Body of pancreas (tissue), 4 donors: ENCODE results near the gene KRT86. TPM values are rescaled to one million over a fixed set of nuclear protein-coding genes. Genes with fewer than 3 reads are reported as not detected.
A peak's percentile ranks its signal among the peaks of the same experiment; 100 is the strongest.
"Not testable (repeated sequence)": the region's sequence is repeated elsewhere in the genome, so short reads cannot be mapped to it uniquely, and the experiment has no call there.

Experiments used
- ATAC-seq: fragments of 150-250 bp; one replicate; pipeline ENCODE4 v1.9.1; 2016
- DNase-seq, 4 donors: peaks; one replicate each; pipeline ENCODE4 v3.0.0-alpha.2; 2019
- H3K27ac ChIP-seq, 4 donors: fragments of 200-600 bp; sonication (generic); 1 replicate in 3 of 4; 2 replicates in 1 of 4; pipeline versions ENCODE4 v1.5.1 to v1.6.1; 2016 to 2019; ENCODE audit warnings: mild to moderate bottlenecking in 1 of 4, mixed read lengths in 1 of 4, moderate library complexity in 1 of 4
- H3K27me3 ChIP-seq, 2 donors: fragments of 200-600 bp; sonication (generic); one replicate each; pipeline ENCODE4 v1.6.0; 2016; ENCODE audit warnings: mild to moderate bottlenecking in 1 of 2
- H3K36me3 ChIP-seq, 2 donors: fragments of 200-600 bp; sonication (generic); replicated peaks in 1 of 2; 2 replicates each; pipeline ENCODE4 v1.5.1; 2016; ENCODE audit warnings: low read depth in 2 of 2; ENCODE audit not compliant: insufficient read depth in 1 of 2
- H3K4me1 ChIP-seq: fragments of 200-600 bp; sonication (generic); one replicate; pipeline ENCODE4 v1.6.0; 2016
- H3K4me3 ChIP-seq, 2 donors: fragments of 200-600 bp; sonication (generic); 1 replicate in 1 of 2; 2 replicates in 1 of 2; pipeline ENCODE4 v1.5.1; 2016 to 2019
- H3K9me3 ChIP-seq, 3 donors: fragments of 200-600 bp; sonication (generic); 1 replicate in 2 of 3; 2 replicates in 1 of 3; pipeline ENCODE4 v1.5.1; 2016
- POLR2A ChIP-seq, 3 donors: fragments of 450-650 bp; IDR thresholded peaks; one replicate each; pipeline ENCODE4 v1.6.1; 2016; ENCODE audit warnings: antibody characterized with exemption in 3 of 3, mild to moderate bottlenecking in 2 of 3
- WGBS, 2 donors: methylation state at CpG; one replicate each; pipeline ENCODE4 v1.1.5; 2017; 5-methylcytosine and 5-hydroxymethylcytosine counted together
- intact Hi-C: fragments of 100-400 bp; cut with DNase I; formaldehyde crosslinking; loops from one replicate; pipeline ENCODE4 v1.15.1; 2023
- total RNA-seq, 2 donors: library from RNA; depleted of rRNA; stranded (reverse); fragments of >200 nt; gene quantifications; one replicate each; pipeline ENCODE4 v1.1.0, GENCODE V29; 2016
- TF ChIP-seq, protein P1 (sequence below), 7 experiments: fragments of 450-650 bp in 4 of 7; fragments of 200-600 bp in 3 of 7; sonication (generic) in 3 of 7; IDR thresholded peaks; one replicate each; pipeline ENCODE4 v1.5.1; 2016 to 2019; ENCODE audit warnings: antibody characterized with exemption in 7 of 7

KRT86 gene
- total RNA-seq, 2 donors from 2014 or later: 1.8 to 8.6 TPM

DNA sequence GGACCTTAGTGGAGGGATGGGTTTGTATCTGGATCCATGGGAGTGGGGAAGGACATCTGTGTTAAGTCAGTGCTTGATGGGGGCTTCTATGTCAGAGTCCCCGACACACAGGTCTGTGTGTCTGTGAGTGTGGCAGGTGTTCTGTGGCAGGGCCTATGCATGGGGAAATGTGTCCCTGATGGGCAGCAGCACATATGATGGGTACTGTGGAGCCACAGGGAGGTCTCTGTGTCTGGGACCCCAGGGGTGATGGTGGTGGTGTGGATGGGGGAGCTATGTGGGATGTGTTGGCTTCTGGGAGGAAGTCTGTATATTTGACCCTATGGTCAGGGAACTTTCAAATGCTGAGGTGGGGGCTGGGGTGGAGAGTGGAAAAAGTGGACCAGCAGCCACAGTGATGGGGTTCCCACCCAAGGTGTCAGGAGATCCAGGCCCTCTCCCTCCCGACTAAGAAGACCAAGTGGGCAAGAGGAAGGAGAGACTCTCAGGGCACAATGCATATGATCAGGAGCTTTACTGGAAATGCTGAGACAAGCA, 24.9 kb upstream of the KRT86 start:
- peaks cover 83% of the 10 kb centered on the region for H3K4me1 ChIP-seq
- peak overlapping the region; percentile 92 to 99 (median 95) for H3K27ac ChIP-seq
- DNase-seq (peak in 1 of 4 donors; percentile 39), ATAC-seq (no peak)
- no peaks in the 10 kb centered on the region for H3K9me3 ChIP-seq
- H3K4me3 ChIP-seq: no peak overlapping the region
- 41 to 71% methylated on average over 2 of the region's 2 CpGs for WGBS, 2 donors
- no peaks in the 10 kb centered on the region for H3K36me3 ChIP-seq
- no peak for TF ChIP-seq POLR2A (IDR thresholded peaks at IDR 0.05)
- TF ChIP-seq, protein P1, sequence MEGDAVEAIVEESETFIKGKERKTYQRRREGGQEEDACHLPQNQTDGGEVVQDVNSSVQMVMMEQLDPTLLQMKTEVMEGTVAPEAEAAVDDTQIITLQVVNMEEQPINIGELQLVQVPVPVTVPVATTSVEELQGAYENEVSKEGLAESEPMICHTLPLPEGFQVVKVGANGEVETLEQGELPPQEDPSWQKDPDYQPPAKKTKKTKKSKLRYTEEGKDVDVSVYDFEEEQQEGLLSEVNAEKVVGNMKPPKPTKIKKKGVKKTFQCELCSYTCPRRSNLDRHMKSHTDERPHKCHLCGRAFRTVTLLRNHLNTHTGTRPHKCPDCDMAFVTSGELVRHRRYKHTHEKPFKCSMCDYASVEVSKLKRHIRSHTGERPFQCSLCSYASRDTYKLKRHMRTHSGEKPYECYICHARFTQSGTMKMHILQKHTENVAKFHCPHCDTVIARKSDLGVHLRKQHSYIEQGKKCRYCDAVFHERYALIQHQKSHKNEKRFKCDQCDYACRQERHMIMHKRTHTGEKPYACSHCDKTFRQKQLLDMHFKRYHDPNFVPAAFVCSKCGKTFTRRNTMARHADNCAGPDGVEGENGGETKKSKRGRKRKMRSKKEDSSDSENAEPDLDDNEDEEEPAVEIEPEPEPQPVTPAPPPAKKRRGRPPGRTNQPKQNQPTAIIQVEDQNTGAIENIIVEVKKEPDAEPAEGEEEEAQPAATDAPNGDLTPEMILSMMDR (IDR thresholded peaks at IDR 0.05): no peak
- H3K27me3 ChIP-seq: no peaks in the 10 kb centered on the region
- intact Hi-C loops: no loop called here

DNA sequence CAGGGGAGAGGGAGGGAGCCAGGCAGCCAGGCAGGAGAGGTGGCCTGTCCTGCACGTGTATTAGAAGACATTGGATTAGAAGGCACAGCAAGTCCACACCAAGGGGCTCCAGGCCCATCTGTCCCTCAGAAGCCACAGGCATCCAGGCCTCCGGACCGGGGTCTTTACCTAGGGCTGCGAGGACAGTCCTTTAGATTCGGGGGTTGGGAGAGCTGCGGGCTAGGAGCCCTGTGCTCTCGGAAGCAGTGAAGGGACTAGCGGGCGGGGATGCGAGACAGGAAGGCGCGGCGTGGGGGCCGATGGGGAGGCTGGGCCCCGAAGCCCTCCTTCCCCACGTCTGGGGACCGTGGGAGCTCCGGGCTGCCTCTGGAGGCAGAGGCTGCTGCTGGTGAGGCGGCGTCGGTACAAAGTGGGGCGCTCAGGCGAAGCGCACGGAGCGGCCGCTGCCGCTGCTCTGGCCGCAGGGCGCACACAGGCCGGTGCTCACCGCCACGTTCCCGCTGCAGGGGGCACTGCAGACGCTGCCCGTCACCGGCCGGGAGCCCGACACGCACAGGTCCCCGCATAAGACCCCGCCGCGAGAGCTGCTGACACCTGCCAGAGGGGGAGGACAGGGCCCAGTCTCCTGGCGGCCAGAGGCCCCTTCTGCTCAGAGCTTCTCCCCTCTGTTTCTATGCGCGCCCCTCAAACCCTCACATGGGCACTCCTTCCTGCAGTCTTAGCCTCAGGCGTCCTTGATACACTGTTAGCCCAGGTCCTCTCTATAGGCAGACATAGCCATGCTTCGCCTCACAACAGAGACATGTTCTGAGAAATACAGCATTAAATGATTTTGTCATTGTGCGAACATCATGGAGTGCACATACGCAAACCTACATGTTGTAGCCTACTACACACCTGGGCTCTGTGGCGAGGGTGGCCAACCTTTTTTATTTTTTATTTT, 24.1 kb upstream of the KRT86 start:
- WGBS, 2 donors: 51 to 71% methylated on average over 15 to 51 of the region's 52 CpGs
- Histone ChIP-seq H3K4me3 (no peak overlapping the region), H3K9me3 (no peaks in the 10 kb centered on the region), H3K27ac (peak overlapping the region; percentile 92 to 99 (median 95)), H3K27me3 (no peaks in the 10 kb centered on the region), H3K4me1 (peaks cover 76% of the 10 kb centered on the region), H3K36me3 (no peaks in the 10 kb centered on the region)
- DNase-seq: peak in 3 of 4 donors; percentile 25 to 40 (median 35)
- intact Hi-C loops: no loop called here
- ATAC-seq: no peak
- TF ChIP-seq, protein P1 (IDR thresholded peaks at IDR 0.05): peak in 2 of 7 experiments; percentile 14 to 15
- peak; percentile 24 to 48 (median 45) for TF ChIP-seq POLR2A (IDR thresholded peaks at IDR 0.05)

DNA sequence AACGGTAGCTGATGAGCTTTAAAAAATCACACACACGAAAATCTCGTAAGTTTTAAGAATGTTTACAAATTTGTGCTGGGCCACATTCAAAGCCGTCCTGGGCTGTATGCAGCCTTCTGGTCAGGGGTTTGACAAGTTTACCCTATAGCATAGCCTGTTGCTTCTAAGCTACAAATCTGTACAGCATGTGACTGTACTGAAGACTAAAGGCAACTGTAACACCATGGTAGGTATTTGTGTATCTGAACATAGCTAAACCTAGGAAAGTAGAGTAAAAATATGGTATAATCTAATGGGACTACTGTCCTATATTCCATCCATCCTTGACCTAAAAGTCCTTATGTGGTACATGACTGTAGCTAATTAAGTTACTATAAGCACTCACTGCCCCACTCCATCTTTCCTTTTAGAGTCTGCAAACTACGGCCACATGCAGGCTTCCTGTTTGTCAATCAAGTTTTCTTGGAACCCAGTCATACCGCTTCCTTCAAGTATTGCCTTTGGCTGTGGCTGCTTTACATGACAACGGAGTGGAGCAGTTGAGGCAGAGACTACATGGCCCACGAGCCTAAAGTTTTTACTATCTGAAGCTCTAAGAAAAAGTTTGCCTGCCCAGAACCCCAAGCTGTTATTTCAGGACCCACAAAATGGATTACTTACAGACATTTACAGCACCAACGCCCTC, 22.9 kb upstream of the KRT86 start:
- intact Hi-C loops: no loop called here
- Histone ChIP-seq H3K9me3 (no peaks in the 10 kb centered on the region), H3K27ac (peak overlapping the region in 3 of 4 donors; percentile 59 to 99 (median 92)), H3K36me3 (no peaks in the 10 kb centered on the region), H3K4me1 (peaks cover 64% of the 10 kb centered on the region), H3K27me3 (no peaks in the 10 kb centered on the region), H3K4me3 (no peak overlapping the region)
- TF ChIP-seq POLR2A (IDR thresholded peaks at IDR 0.05): no peak
- TF ChIP-seq, protein P1 (IDR thresholded peaks at IDR 0.05): no peak
- ATAC-seq (no peak), DNase-seq (peak in 1 of 4 donors; percentile 6)
- 73 to 81% methylated on average over 9 of the region's 9 CpGs for WGBS, 2 donors

DNA sequence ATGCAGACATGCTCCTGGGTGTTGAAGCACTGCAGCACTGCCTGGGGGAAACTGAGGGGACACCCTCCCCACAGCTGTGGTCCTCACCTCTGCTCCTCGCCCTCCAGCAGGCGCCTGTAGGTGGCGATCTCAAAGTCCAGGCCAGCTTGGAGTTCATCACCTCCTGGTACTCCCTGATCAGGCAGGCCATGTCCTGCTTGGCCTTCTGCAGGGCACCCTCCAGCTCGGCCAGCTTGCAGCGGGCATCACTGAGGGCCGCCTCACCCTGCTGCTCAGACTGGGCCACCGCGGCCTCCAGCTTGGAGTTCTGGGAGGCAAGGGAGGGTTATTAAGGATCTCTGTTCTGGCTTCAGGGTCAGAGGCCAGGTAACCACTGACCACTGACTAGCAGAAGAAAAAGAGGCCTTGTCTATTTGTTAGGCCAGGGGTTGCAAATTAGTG, 22.2 kb upstream of the KRT86 start:
- intact Hi-C loops, H3K27me3 ChIP-seq, H3K36me3 ChIP-seq, H3K4me3 ChIP-seq, ATAC-seq, H3K9me3 ChIP-seq: not testable (repeated sequence)
- 95% methylated on average over 8 of the region's 8 CpGs; no CpG with 5 or more reads in 1 of the 2 donors for WGBS, 2 donors
- TF ChIP-seq, protein P1 (IDR thresholded peaks at IDR 0.05): peak in 1 of 7 experiments; percentile 6
- DNase-seq: peak in 1 of 4 donors; percentile 23
- H3K27ac ChIP-seq: peak overlapping the region in 1 of 4 donors; percentile 99
- H3K4me1 ChIP-seq: peaks cover 57% of the 10 kb centered on the region
